ENCODE data around the gene POLR1G. TPM values are rescaled to one million over a fixed set of nuclear protein-coding genes. Genes with fewer than 3 reads are reported as not detected.
A peak's percentile ranks its signal among the peaks of the same experiment; 100 is the strongest.
"Not testable (repeated sequence)": the region's sequence is repeated elsewhere in the genome, so short reads cannot be mapped to it uniquely, and the experiment has no call there.

Gene POLR1G
- total and polyA plus RNA-seq, 2 donors (not counting 3 experiments of a cell fraction or from before 2014, with no cell fraction given) = 6.6 to 19.5 TPM

GRCh38 chr19:45407091-45407375 is 589 bp downstream of the POLR1G start:
- Histone ChIP-seq H3K36me3 (ENCODE audit: control insufficient read depth in 2 of 2, extremely low read depth in 1 of 2, insufficient read depth in 2 of 2, low read length in 2 of 2) (no peaks in the 10 kb centered on the region), H3K4me1 (ENCODE audit: control insufficient read depth, extremely low read depth, insufficient read depth, low read length) (peaks cover 25% of the 10 kb centered on the region), H3K27ac (ENCODE audit: insufficient read depth, low read depth, low read length) (no peak overlapping the region), H3K79me2 (ENCODE audit: control insufficient read depth, insufficient read depth, low read length) (peaks cover 51% of the 10 kb centered on the region), H3K27me3 (ENCODE audit: control insufficient read depth in 2 of 2, insufficient read depth in 2 of 2, low read length in 2 of 2) (no peaks in the 10 kb centered on the region), H4K20me1 (replicated peaks; ENCODE audit: control insufficient read depth, extremely low read depth, insufficient read depth, low read length) (no peaks in the 10 kb centered on the region), H3K9ac (replicated peaks; ENCODE audit: extremely low read depth, insufficient read depth, low read length) (peak overlapping the region; percentile 82), H3K9me1 (replicated peaks; ENCODE audit: control insufficient read depth, extremely low read depth, insufficient read depth, low read length) (no peaks in the 10 kb centered on the region), H2AFZ (ENCODE audit: low read depth, low read length) (no peak overlapping the region), H3K4me2 (ENCODE audit: insufficient read depth, low read length) (peak overlapping the region; percentile 56), H3K9me3 (replicated peaks; ENCODE audit: control insufficient read depth, insufficient read depth, low read length) (no peaks in the 10 kb centered on the region), H3K4me3 (replicated peaks in 1 of 3; ENCODE audit: insufficient read depth in 1 of 3, low read depth in 1 of 3, low read length in 3 of 3) (peak overlapping the region; percentile 63 to 83 (median 81))
- TF ChIP-seq MYC (IDR thresholded peaks at IDR 0.05; ENCODE audit: low read depth, low read length) (no peak), FOS (IDR thresholded peaks at IDR 0.05; ENCODE audit: borderline replicate concordance, insufficient read depth, low read length) (peak; percentile 49), POLR2AphosphoS5 (IDR thresholded peaks at IDR 0.05; ENCODE audit: insufficient read depth, low read depth, low read length) (peak; percentile 28), POLR2A (IDR thresholded peaks at IDR 0.05; ENCODE audit: low read depth, low read length) (peak; percentile 34), GATA2 (IDR thresholded peaks at IDR 0.05; ENCODE audit: insufficient read depth, insufficient read length, low read depth, low read length) (no peak), EZH2 (IDR thresholded peaks at IDR 0.05; ENCODE audit: borderline replicate concordance, low read depth, low read length, severe bottlenecking) (no peak), JUN (IDR thresholded peaks at IDR 0.05; ENCODE audit: borderline replicate concordance, insufficient read depth, insufficient read length, low read depth) (no peak)
- TF ChIP-seq, protein P1, sequence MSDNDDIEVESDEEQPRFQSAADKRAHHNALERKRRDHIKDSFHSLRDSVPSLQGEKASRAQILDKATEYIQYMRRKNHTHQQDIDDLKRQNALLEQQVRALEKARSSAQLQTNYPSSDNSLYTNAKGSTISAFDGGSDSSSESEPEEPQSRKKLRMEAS (IDR thresholded peaks at IDR 0.05; ENCODE audit: insufficient read depth, insufficient read length) = no peak
- TF ChIP-seq, protein P2, sequence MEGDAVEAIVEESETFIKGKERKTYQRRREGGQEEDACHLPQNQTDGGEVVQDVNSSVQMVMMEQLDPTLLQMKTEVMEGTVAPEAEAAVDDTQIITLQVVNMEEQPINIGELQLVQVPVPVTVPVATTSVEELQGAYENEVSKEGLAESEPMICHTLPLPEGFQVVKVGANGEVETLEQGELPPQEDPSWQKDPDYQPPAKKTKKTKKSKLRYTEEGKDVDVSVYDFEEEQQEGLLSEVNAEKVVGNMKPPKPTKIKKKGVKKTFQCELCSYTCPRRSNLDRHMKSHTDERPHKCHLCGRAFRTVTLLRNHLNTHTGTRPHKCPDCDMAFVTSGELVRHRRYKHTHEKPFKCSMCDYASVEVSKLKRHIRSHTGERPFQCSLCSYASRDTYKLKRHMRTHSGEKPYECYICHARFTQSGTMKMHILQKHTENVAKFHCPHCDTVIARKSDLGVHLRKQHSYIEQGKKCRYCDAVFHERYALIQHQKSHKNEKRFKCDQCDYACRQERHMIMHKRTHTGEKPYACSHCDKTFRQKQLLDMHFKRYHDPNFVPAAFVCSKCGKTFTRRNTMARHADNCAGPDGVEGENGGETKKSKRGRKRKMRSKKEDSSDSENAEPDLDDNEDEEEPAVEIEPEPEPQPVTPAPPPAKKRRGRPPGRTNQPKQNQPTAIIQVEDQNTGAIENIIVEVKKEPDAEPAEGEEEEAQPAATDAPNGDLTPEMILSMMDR (IDR thresholded peaks at IDR 0.05; ENCODE audit: extremely low read depth in 1 of 2, insufficient read depth in 1 of 2, low read depth in 1 of 2, low read length in 2 of 2) = no peak
- DNase-seq (ENCODE audit: low read depth, low spot score) (no peak), FAIRE-seq (peak; percentile 73)
- no TSS peak for BruUV-seq (replicated peaks)
- dilution Hi-C loops (cut with MboI; ENCODE audit: extremely low pct_ligation_motif_present, low sequenced_read_pairs) (no loop called here), intact Hi-C loops (cut with micrococcal nuclease) (no loop called here)
- ChIA-PET CTCF (interaction anchor here (1.5 to 2.1 kb wide), 2 partner anchors 33 to 72 kb away, joined by 6 to 10 read pairs; no protein-coding TSS in a partner anchor), POLR2A (no interaction called here)

- H3K9ac ChIP-seq (replicated peaks; ENCODE audit: extremely low read depth, insufficient read depth, low read length); H3K9me1 ChIP-seq (replicated peaks; ENCODE audit: control insufficient read depth, extremely low read depth, insufficient read depth, low read length); BruUV-seq (replicated peaks); H3K27me3 ChIP-seq (ENCODE audit: control insufficient read depth in 2 of 2, insufficient read depth in 2 of 2, low read length in 2 of 2); H4K20me1 ChIP-seq (replicated peaks; ENCODE audit: control insufficient read depth, extremely low read depth, insufficient read depth, low read length); H3K9me3 ChIP-seq (replicated peaks; ENCODE audit: control insufficient read depth, insufficient read depth, low read length); FAIRE-seq; dilution Hi-C loops (cut with MboI; ENCODE audit: extremely low pct_ligation_motif_present, low sequenced_read_pairs); H3K27ac ChIP-seq (ENCODE audit: insufficient read depth, low read depth, low read length); DNase-seq (ENCODE audit: low read depth, low spot score); POLR2A ChIA-PET; H3K36me3 ChIP-seq (ENCODE audit: control insufficient read depth in 2 of 2, extremely low read depth in 1 of 2, insufficient read depth in 2 of 2, low read length in 2 of 2); H2AFZ ChIP-seq (ENCODE audit: low read depth, low read length); intact Hi-C loops (cut with micrococcal nuclease): not testable (repeated sequence)
- peaks cover 47% of the 10 kb centered on the region for H3K79me2 ChIP-seq (ENCODE audit: control insufficient read depth, insufficient read depth, low read length)
- peak overlapping the region in 2 of 3 experiments; percentile 63 to 81 for H3K4me3 ChIP-seq (replicated peaks in 1 of 3; ENCODE audit: insufficient read depth in 1 of 3, low read depth in 1 of 3, low read length in 3 of 3)
- CTCF ChIA-PET = interaction anchor here (1.5 to 2.1 kb wide), 2 partner anchors 32 to 71 kb away, joined by 6 to 10 read pairs; no protein-coding TSS in a partner anchor
- peak overlapping the region; percentile 56 for H3K4me2 ChIP-seq (ENCODE audit: insufficient read depth, low read length)
- H3K4me1 ChIP-seq (ENCODE audit: control insufficient read depth, extremely low read depth, insufficient read depth, low read length) = peaks cover 21% of the 10 kb centered on the region
Observed at GRCh38 chr19:45407585-45407984, 1.1 kb downstream of the POLR1G start.
